Measurements from ENCODE around the gene FBXO11.
"Not testable (repeated sequence)": the region's sequence is repeated elsewhere in the genome, so short reads cannot be mapped to it uniquely, and the experiment has no call there.

The FBXO11 gene

DNA sequence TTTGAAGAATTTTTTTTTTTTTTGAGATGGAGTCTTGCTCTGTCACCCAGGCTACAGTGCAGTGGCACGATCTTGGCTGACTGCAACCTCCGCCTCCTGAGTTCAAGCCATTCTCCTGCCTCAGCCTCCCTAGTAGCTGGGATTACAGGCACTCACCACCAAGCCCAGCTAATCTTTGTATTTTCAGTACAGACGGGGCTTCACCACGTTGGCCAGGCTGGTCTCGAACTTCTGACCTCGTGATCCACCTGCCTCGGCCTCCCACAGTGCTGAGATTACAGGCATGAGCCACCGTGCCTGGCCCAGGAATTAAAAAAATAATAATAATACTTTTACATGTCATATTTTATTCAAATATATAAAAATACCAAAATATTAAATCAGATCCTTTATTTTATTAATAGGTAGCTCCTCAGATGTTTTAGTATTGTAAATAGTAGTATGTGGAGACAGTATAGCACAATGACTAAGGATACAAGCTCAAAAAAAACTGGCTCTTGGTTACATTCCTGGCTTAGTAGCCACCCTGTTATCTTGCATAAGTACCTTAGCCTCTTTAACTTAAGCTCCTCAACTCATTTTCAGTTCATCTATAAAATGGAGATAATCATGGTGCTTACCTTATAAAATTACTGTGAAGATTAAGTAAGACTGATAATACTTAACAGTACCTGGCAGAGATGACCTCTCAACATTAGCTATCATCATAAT, 53.1 kb downstream of the FBXO11 start:
- not testable (repeated sequence) for DNase-seq

DNA sequence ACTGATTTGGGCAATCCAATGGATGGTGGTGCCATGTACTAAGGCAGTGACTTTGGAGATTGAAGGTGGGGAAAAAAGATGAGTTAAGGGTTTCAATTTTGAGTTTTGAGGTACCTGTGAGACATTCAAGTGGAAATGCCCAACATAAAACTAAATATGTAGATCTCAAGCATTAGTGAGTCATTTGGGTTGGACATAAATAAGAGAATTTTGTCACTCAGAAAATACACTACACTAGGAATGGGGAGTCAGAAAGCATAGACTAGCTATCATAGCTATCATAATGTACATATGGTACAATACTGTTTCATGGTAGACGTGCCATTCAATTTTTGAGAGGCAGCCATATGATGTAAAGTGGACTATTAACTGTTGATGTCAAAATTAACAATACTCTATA, 56.1 kb downstream of the FBXO11 start:
- no peak for DNase-seq

GRCh38 chr2:47849368-47849767, 56.9 kb downstream of the FBXO11 start:
- no peak for DNase-seq

- DNase-seq = no peak
Observed at GRCh38 chr2:47844162-47844561, 62.1 kb downstream of the FBXO11 start.

DNA sequence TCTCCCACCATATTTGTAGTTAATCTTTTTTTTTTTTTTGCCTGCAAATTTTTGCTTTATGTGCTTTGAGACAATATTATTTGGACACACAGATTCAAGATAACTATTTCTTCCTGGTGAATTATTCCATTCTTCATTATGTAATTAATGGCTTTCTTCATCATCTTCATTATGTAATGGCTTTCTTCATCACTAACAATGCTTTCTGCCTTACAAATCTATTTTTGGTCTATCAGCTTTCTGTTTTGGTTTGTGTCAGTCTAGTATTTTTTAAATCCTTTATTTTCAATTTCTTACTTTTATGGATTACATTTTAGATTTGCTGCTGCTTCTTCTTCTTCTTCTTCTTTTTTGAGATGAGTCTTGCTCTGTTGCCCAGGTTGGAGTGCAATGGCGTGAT, 62.9 kb downstream of the FBXO11 start:
- no peak for DNase-seq

DNA sequence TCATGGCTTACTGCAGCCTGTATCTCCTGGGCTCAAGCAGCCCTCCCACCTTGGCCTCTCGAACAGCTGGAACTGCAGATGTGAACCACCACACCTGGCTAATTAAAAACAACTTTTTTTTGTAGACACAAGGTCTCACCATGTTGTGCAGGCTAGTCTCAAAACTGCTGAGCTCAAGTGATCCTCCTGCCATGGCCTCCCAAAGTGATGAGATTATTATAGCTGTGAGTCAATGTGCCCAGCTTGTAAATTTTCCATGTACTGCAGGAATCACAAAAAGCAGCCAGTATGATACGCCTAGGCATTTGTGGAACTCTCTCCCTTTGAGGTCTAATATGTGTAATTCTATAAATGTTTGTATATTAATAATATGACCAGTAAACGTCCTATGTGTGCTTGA, 63.5 kb downstream of the FBXO11 start:
- no peak for DNase-seq

DNA sequence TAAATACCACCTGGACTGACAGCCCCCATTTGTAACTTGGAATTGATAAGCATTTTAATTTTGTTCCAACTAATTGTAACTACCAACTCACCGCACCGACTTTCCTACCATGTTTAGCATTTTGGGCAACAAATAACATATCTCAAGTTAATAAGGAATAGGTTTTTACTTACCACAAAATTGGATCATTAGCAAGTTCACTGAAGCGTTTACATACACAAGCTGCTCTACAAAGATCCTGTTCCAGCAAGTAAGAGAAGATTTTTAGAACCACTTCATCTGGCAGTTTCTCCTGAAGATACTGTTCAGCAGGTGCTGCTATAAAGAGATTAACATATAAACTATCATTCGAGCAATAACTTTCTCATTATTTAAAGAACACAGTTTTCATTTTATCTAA, 67.6 kb downstream of the FBXO11 start:
- no peak for DNase-seq

DNA sequence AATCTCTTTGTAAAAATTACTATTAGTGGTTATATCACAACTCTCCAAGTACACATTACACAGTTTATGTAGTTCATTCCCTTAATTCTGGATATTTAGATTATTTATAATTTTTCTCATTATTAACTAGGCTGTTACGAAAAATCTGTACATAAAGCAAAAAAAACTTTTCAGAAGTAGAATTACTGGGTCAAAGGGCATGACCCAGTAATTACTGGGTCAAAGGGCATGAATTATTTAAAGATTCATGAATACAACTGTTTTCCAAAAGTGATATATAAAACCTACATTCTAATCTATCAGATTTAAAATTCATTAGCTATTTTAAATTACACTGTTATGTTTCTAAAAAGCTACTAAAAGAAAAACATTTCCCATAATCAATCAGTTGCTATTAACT, 68.0 kb downstream of the FBXO11 start:
- no peak for DNase-seq

DNA sequence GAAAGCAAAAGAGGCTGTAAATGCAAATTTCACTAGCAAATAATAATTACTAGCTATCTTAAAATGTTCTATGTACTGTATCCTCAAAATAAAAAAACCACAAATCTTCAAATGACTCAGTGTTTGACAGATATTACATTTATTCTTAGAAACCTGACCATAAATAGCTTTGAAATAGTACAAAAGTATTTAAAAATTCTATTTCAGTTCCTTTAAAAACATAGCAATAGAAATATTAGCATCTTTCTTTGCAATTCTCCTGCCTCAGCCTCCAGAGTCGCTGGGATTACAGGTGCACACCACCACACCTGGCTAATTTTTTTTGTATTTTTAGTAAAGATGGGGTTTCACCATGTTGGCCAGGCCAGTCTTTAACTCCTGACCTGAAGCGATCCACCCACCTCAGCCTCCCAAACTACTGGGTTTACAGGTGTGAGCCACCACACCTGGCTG, 72.8 kb downstream of the FBXO11 start:
- no peak for DNase-seq

DNA sequence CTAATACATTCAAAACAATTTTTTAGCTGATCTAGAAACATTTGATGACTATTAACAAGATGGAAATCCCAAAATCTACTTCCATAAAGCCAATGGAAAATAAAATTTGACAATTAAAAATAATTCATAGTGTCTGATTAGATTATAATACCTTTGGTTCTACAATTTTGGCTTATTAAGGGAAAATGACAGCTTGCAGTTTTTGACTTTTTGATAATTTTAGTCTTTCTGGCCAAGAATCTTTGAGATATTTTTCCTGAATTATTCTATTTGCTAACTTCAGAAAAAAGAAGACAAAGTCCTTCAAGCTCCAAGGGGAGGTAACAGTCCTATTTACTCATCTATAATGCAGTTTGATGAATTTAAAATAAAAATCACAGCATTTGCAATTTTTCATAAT, 83.8 kb downstream of the FBXO11 start:
- no peak for DNase-seq

DNA sequence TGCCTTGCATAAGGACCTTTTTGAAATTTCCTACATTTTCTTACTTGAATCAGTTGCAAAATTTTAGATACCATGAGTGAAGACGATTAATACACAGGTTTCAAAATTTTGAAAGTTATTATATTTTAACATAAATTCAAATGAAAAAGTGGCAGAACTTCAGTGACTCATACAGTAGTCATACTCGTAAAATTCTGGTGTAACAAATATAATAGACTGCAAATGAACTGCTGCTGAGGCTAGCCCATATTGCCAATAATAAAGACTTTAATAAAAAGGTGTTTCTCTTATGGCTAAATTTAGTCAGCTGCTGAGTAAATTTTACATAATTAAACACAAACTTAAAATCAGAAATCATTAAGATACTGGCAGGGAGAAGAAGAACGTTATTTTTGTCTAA, 86.5 kb downstream of the FBXO11 start:
- DNase-seq = no peak

DNA sequence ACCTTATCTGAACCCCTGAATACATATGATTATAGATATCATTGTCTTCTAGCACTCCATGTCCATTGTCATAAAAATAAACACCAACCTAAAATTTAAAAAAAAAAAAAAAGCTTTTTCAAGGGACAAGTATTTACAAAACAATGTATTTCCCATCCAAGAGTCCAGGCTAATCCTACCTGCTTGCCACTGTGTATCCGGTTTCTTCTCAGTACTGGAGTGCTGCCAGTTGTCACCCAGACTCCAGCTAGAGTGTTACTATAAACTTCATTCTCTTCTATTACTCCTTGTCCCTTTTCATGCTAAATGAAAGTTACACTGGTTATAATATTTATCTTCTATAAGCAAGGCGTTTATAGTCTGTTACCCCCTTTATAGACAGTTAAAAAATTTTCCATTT, 87.5 kb downstream of the FBXO11 start:
- DNase-seq = no peak

- no peak for DNase-seq
Observed at GRCh38 chr2:47815764-47816163, 90.5 kb downstream of the FBXO11 start.

- no peak for DNase-seq
Observed at GRCh38 chr2:47811668-47812067, 94.6 kb downstream of the FBXO11 start.

- no peak for DNase-seq
Observed at GRCh38 chr2:47810850-47811249, 95.4 kb downstream of the FBXO11 start.

DNA sequence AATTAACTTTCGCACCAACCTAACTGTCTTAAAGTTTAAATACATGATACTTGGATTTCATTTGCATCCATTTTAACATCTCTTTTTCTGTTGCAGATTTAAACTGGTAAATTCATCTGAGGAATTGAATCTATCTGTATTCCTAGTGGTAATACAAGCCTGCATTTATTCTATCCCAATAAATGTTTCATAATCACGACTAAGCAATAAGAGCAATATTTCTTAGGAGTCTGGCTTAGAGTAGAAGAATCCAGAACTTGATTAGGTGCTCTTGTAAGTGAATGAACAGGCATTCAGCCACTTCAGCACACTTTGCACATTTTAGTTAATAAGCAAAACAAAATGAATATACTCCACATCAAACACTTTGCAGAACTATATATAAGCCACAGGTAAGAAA, 96.4 kb downstream of the FBXO11 start:
- no peak for DNase-seq

GRCh38 chr2:47808614-47809013, 97.7 kb downstream of the FBXO11 start:
- no peak for DNase-seq

DNA sequence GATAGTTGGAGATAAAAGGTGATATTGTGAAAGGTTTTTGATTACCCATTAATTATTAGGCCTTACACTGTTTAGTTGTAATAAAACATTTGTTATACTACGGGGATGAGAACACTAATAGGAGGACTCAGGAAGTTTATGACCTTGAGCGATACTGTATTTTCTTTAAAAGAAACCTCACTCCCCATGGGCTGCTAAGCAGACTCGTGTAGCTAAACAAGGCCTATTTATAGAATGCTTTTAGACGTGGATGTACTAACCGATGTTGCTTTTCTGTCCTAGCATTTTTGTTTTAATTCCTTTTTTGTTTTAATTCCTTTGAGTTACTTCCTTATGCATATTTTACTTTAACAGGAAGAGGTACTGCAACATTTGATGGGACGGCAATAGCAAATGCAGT, 100.4 kb downstream of the FBXO11 start:
- no peak for DNase-seq

DNA sequence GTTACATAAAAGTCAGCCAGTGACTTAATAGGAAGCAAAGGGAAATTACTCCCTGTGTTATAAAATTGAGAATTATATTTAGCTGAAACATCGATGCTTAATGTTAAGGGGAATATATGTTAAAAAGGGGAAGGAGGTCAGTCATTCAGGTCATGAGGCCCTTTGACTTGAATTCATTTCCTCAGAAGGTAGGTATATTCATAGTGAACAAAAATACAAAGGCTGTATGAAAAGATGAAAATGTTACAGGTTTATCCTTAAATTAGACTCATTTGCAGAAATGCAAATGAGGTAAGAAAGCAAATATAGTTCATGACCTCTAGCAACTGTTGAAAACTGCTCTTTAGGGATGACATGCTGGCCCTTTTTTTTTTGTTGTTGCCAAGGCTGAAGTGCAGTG, 102.5 kb downstream of the FBXO11 start:
- no peak for DNase-seq

DNA sequence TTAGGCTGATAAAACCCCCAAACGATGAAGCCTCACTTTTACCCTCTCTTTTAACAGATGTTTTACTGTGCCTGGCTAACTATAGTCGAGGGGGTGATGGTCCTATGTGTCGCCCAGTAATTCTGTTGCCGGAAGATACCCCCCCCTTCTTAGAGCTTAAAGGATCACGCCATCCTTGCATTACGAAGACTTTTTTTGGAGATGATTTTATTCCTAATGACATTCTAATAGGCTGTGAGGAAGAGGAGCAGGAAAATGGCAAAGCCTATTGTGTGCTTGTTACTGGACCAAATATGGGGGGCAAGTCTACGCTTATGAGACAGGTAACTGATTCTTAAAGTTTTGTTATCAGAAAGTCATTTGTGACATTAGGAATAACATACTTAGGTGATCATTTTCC, 102.9 kb downstream of the FBXO11 start:
- no peak for DNase-seq

- DNase-seq = no peak
Observed at GRCh38 chr2:47801118-47801517, 105.2 kb downstream of the FBXO11 start.

DNA sequence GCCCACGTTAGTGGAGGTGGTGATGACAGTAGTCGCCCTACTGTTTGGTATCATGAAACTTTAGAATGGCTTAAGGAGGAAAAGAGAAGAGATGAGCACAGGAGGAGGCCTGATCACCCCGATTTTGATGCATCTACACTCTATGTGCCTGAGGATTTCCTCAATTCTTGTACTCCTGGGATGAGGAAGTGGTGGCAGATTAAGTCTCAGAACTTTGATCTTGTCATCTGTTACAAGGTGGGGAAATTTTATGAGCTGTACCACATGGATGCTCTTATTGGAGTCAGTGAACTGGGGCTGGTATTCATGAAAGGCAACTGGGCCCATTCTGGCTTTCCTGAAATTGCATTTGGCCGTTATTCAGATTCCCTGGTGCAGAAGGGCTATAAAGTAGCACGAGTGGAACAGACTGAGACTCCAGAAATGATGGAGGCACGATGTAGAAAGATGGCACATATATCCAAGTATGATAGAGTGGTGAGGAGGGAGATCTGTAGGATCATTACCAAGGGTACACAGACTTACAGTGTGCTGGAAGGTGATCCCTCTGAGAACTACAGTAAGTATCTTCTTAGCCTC, 107.2 kb downstream of the FBXO11 start:
- no peak for DNase-seq

- no peak for DNase-seq
Observed at GRCh38 chr2:47798631-47799030, 107.7 kb downstream of the FBXO11 start.

GRCh38 chr2:47796090-47796697, 110.1 kb downstream of the FBXO11 start:
- DNase-seq = no peak
